OCI-LY3 (cell line): ENCODE results near the gene BANK1.

Experiments used
- CTCF ChIP-seq: fragments of 200-600, 300-600 bp; sonication (generic); IDR thresholded peaks from 2 replicates; pipeline ENCODE4 v1.5.1; 2014; ENCODE audit warnings: antibody characterized with exemption, low read length, low read depth
- EZH2phosphoT487 ChIP-seq: fragments of 200-600 bp; shearing (Covaris generic); IDR thresholded peaks from 2 replicates; pipeline ENCODE4 v1.6.1; 2018; ENCODE audit warnings: antibody characterized with exemption, mixed run types, low read depth

- TF ChIP-seq CTCF = no peak
- no peak for TF ChIP-seq EZH2phosphoT487
Observed at GRCh38 chr4:102089850-102090621, 299.5 kb downstream of the BANK1 start.
